Measurements from ENCODE around the gene ASB8. TPM values are rescaled to one million over a fixed set of nuclear protein-coding genes. Genes with fewer than 3 reads are reported as not detected.

ASB8 gene
- total and polyA plus RNA-seq, 9 of the 15 experiments (the other 6 are each of a cell fraction or from before 2014, with no cell fraction given): 13.3 to 29.0 (median 19.6) TPM

GRCh38 chr12:48157889-48158370 is 615 bp upstream of the ASB8 start (continued):
- no peak for TF ChIP-seq JUND (IDR thresholded peaks at IDR 0.05; ENCODE audit: borderline replicate concordance, low read depth, low read length)
- 0 out of 3 replicates have a peak, but pooled peaks have one; percentile 6 for TF ChIP-seq JUND (tag; IDR thresholded peaks at IDR 0.05; ENCODE audit: borderline replicate concordance, low read depth, low read length)
- TF ChIP-seq MAX (CRISPR knock-in tag; IDR thresholded peaks at IDR 0.05): peak; percentile 41; the same call in 1 of the 2 replicates
- TF ChIP-seq FOXM1 (IDR thresholded peaks at IDR 0.05; ENCODE audit: low read depth): no peak
- no peak for TF ChIP-seq FOXM1 (CRISPR knock-in tag; IDR thresholded peaks at IDR 0.05; ENCODE audit: low read depth)
- no peak for TF ChIP-seq MCM7 (IDR thresholded peaks at IDR 0.05)
- TF ChIP-seq TFAM (CRISPR knock-in tag; conservative IDR thresholded peaks at IDR 0.05): no peak
- peak; percentile 56 for TF ChIP-seq PKNOX1 (IDR thresholded peaks at IDR 0.05)
- TF ChIP-seq ZNF592 (IDR thresholded peaks at IDR 0.05): peak; percentile 15; the same call in 1 of the 2 replicates
- 0 out of 2 replicates have a peak, but pooled peaks have one; percentile 18 for TF ChIP-seq NFRKB (IDR thresholded peaks at IDR 0.05; ENCODE audit: low read depth)
- 0 out of 2 replicates have a peak, but pooled peaks have one; percentile 7 for TF ChIP-seq ETV1 (tag; conservative IDR thresholded peaks at IDR 0.05; ENCODE audit: low read depth)
- TF ChIP-seq AFF4 (CRISPR knock-in tag; IDR thresholded peaks at IDR 0.05): no peak
- TF ChIP-seq NR4A1 (CRISPR knock-in tag; IDR thresholded peaks at IDR 0.05): no peak
- TF ChIP-seq NR4A1 (tag; IDR thresholded peaks at IDR 0.05): 0 out of 2 replicates have a peak, but pooled peaks have one; percentile 34
- no peak for TF ChIP-seq ESRRA (IDR thresholded peaks at IDR 0.05; ENCODE audit: borderline replicate concordance, low read depth)
